ENCODE results near the gene USF2.

DNA sequence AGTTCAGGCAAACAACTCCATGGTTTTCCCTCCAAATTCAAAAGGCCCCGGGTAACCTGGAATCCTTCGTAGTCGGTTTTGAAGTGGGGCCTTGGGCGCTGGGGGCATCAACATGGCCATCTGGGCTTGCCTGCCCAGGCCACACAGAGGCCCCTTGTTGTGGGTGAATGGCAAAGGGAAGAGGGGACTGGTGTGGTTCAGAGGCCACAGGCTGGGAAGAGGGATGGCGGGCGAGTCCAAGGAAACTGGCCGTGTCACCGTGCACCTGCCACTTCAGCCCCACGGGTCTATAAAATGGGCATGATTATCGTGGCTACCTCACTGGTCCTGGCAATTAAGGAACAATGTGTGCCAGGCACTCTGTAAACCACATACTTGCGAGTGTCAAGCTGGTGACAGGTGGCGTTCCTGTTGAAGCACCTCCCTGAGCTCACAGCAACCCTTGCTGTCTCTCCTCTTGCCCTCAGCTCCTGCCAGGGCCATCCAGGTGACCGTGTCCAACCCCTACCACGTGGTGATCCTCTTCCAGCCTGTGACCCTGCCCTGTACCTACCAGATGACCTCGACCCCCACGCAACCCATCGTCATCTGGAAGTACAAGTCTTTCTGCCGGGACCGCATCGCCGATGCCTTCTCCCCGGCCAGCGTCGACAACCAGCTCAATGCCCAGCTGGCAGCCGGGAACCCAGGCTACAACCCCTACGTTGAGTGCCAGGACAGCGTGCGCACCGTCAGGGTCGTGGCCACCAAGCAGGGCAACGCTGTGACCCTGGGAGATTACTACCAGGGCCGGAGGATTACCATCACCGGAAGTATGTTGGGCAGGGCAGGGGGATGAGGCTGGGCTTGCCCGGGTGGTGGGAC, 18.7 kb upstream of the USF2 start:
- TF ChIP-seq POLR2AphosphoS5 (IDR thresholded peaks at IDR 0.05; ENCODE audit: borderline replicate concordance, low read depth, low read length) (no peak), EZH2 (IDR thresholded peaks at IDR 0.05) (no peak), FOXP2 (optimal IDR thresholded peaks at IDR 0.05; ENCODE audit: control extremely low read depth, extremely low read length, insufficient read depth) (no peak)

All from SK-N-MC (cell line).